ENCODE measurements around the gene NPLOC4.
"Not testable (repeated sequence)": the region's sequence is repeated elsewhere in the genome, so short reads cannot be mapped to it uniquely, and the experiment has no call there.

Gene NPLOC4

DNA sequence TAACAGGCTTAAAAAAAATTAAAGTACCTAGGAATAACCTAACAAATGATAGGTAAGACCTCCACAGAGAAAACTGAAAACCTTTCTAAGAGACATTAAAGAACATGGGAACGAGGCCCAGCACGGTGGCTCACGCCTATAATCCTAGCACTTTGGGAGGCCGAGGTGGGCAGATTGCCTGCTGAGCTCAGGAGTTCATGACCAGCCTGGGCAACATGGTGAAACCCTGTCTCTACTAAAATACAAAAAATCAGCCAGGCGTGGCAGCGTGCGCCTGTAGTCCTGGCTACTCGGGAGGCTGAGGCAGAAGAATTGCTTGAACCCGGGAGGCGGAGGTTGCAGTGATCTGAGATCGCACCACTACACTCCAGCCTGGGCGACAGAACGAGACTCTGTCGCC, 52.1 kb downstream of the NPLOC4 start:
- DNase-seq (ENCODE audit: low read depth), result not testable (repeated sequence)

DNA sequence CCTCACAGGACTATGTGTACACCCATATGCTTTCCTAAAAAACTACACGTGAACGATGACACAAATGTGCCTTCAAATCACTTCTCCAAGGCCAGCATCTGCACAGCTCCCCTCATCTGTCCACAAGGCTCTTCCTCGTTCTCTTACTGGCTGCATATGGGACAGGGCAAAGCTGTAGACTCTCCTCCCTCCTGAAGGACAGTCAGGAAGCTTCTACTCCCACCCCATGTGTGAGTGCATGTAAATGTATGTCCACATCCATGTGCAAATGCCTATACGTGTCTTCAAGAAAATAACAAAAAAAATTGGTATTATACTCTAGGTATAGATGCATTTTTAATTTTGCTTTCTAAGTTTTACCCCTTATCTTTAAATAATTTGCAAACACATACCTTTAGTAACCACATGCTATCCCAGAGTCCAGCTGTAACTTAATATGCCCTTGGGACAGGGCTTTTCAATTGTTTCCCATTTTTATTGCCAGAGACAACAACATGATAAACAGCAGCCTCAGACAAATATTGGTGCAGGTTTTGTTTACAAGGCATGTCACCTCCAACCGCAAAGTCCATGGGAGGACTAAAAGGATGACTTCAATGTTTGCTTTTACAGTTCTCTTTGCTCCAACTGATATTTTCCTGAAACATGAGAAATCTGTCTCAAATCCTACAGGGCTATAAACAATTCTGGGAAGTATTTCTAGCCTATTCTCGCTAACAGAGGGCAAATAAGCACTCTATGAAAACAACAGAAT, 53.1 kb downstream of the NPLOC4 start:
- no peak for DNase-seq (ENCODE audit: low read depth)

GRCh38 chr17:81582749-81583148, 54.2 kb downstream of the NPLOC4 start:
- DNase-seq (ENCODE audit: low read depth), result no peak

GRCh38 chr17:81582341-81582740, 54.6 kb downstream of the NPLOC4 start:
- no peak for DNase-seq (ENCODE audit: low read depth)

DNA sequence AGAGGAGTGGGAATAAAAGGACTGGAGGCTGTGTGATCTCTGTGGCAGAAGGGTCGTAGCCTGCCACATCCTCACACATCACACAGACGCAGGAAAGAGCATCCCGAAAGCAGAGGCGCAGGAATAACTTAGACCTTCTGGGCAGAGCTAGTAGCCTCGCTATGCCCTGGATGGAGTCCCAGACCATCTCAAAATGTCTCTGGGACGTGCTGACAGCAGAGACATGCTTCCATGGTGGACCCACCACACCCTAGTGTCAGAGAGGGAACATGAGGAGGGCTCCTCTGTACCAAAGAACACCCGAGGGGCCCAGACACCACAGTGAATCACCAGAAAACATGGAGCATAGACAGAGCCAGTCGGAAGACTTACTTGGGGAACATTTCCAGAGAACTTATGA, 55.2 kb downstream of the NPLOC4 start:
- no peak for DNase-seq (ENCODE audit: low read depth)

DNA sequence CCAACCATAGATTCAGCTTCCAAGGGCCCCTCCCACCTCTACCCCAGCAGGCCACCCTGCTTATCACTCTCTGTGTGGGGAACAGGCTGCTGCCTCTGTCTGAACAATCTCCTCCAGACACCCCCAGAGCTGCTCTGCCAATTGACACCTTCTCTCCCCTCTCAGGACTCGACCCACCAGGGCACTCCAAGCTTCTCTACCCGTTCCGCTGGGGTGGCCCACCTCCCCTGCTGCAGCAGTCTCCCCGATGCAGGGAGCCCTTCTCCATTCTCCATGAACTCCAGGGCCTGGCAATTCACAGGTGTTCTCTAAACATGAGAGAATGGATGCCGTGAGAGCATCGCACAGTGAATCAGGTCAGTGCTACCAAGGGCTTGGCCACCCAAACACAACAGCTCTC, 56.4 kb downstream of the NPLOC4 start:
- no peak for DNase-seq (ENCODE audit: low read depth)

DNA sequence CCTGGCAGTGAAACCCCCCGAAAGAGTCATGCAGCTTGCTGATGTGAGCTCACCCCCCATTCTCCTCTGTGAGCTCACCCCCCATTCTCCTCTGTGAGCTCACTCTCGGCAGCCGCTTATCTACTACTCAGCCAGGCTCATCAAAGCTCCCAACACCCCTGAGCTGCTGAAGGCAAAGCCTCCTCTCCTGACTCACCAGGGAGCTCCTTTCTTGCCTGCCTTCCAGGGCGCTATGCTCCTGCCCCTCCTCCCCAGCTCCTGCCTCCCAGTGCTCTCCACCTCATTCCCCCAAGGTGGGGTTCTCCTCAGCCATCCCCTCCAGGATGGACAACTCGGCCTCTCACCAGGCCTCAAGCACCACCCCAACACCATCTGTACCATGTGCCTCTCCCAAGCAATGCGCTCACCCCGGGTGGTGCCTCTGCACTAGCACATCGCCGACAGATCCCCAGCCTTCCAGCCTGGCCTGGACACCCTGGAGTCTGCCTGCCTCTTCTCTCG, 57.0 kb downstream of the NPLOC4 start:
- DNase-seq (ENCODE audit: low read depth), result no peak

- DNase-seq (ENCODE audit: low read depth), result no peak
Measured at GRCh38 chr17:81579298-81579697, 57.6 kb downstream of the NPLOC4 start.

DNA sequence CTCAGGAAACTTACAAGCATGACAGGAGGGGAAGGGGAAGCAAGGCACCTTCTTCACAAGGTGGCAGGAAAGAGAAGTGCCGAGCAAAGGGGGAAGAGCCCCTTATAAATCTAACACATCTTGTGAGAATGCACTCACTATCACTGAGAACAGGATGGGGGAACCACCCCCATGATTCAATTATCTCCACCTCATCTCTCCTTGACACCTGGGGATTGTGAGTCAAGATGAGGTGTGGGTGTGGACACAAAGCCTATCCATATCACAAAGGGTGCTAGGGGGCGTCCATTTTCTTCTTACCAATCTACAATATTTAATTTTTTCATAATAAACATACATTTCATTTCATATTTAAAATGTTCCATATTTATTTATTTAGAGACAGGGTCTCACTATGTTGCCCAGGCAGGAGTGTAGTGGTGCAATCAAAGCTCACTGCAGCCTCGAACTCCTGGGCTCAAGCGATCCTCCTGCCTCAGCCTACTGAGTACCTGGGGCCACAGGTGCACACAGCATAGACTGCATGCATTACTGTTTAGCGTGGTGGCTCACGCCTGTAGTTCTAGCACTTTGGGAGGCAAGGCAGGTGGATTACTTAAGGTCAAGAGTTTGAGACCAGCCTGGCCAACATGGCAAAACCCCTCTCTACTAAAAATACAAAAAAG, 58.2 kb downstream of the NPLOC4 start:
- no peak for DNase-seq (ENCODE audit: low read depth)

- DNase-seq (ENCODE audit: low read depth), result no peak
Measured at GRCh38 chr17:81578038-81578441, 58.9 kb downstream of the NPLOC4 start.

DNA sequence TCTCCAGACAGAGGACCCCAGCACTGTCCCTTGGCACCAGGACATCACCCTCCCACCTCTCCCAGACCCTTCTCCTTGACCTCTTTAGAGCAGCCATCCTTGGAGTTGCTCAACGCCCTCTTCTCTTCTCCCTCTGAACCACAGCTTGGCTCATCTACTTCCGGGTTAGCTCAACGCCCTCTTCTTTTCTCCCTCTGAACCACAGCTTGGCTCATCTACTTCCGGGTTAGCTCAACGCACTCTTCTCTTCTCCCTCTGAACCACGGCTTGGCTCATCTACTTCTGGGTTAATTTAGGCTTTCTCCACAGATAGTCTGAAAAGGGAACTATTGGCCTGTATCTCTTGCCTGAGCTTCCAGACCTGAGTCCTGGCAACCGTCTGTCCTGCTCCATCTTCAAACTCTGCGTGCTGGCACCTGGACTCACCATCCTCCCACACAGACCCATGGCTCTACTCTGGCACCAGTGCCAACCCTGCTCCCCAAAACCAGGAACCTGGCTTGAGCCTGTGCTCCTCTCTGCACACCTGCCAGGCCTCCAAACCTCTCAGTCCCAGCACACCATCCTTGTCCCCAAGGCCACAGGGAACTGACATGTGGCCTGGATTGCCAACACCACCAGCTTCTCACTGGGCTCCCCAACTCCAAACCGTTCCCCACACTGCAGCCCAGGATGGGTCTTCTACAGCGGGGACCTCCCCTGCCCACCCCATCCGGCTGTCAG, 59.5 kb downstream of the NPLOC4 start:
- DNase-seq (ENCODE audit: low read depth), result no peak

DNA sequence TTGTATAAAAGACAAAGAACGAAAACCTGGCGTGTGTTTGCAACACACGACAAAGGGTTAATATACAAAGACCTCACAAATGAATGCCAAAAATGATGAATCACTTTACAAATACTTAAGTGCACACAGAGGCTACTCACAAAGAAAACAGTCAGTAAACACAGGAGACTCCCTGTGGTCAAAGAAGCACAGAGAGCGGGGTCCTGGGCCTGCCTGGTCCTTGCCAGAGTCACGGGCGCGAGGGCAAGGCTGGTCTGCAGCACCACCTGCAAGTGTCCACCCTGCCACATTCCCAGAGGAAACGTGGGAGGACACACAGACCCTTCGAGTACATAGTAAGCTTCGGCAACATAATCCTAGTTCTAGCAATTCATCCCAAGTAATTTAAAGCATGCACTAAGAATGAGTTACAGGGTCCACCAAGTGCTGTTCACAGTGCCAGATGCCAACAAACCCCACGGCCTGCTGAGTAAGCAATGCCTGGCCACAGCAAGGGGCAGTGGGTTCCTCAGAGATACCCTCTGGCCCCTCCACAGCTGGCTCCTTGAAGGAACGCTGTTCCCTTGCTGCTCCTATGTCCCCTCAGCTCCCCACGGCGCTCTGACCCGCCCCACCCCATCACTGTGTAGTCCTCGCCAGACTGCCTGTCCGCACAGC, 60.2 kb downstream of the NPLOC4 start:
- DNase-seq (ENCODE audit: low read depth), result no peak

GRCh38 chr17:81575836-81576235, 61.1 kb downstream of the NPLOC4 start:
- no peak for DNase-seq (ENCODE audit: low read depth)

GRCh38 chr17:81574643-81574956, 62.3 kb downstream of the NPLOC4 start:
- DNase-seq (ENCODE audit: low read depth), result no peak

- no peak for DNase-seq (ENCODE audit: low read depth)
Measured at GRCh38 chr17:81573794-81574642, 62.9 kb downstream of the NPLOC4 start.

DNA sequence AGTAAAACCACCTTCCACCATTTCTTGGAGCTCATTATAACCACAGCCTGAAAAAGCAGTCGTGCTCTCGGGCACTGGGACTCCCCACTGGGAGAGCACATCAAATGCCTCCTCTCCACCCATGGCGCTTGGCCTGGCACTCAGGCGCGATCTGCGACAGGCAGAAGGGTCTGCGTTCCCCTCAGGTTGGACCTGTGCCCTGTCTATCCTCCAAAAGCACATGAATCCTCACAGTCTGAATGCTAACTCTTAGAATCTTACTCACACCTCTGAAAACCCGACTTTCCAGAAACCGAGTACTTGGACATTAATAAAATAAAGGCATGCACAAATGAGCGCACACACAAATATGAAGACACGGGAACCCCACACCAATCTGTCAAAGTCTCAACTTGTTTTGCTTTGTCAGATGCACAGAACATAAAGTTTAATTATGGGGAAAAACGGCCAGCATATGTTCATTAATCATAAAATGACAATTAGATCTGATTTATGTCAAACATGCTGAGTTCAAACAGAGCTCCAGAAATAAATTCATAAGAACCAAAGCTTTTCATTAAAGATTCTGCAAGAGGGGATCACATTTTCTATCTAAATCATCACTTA, 64.2 kb downstream of the NPLOC4 start:
- DNase-seq (ENCODE audit: low read depth), result no peak

- no peak for DNase-seq (ENCODE audit: low read depth)
Measured at GRCh38 chr17:81570964-81571363, 65.9 kb downstream of the NPLOC4 start.

- no peak for DNase-seq (ENCODE audit: low read depth)
Measured at GRCh38 chr17:81569986-81570514, 66.9 kb downstream of the NPLOC4 start.

DNA sequence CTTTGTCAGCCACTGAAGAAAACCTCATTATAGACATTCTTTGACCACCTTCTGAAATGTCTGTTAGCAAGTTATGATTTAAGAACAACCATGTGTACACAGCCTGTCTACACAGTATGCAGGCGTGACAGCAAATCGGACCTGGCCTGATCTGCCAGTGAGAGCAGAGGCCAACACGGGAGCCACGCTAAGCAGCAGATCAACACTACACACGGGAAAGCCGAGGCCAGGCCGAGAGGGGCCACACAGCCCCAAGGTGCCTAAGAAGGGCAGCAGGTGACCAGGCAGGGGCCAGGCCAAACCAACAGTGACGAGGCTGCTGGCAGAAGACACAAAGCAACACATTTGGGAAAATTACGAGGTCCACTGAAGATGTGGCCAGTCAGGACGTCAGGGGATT, 68.5 kb downstream of the NPLOC4 start:
- DNase-seq (ENCODE audit: low read depth), result no peak

- DNase-seq (ENCODE audit: low read depth), result no peak
Measured at GRCh38 chr17:81567191-81567590, 69.7 kb downstream of the NPLOC4 start.

Data from CMK (cell line).